Testis (tissue), 2 donors: ENCODE data around the gene PCSK2.

Experiments used
- CTCF ChIP-seq, 3 experiments: fragments of 450-650 bp in 2 of 3; fragments of 200-600 bp in 1 of 3; sonication (generic) in 1 of 3; IDR thresholded peaks; one replicate each; pipeline ENCODE4 v1.5.1; 2016 to 2019; ENCODE audit warnings: antibody characterized with exemption in 3 of 3, mild to moderate bottlenecking in 2 of 3, moderate library complexity in 1 of 3
- POLR2A ChIP-seq: fragments of 450-650 bp; IDR thresholded peaks from one replicate; pipeline ENCODE4 v1.6.1; 2017; ENCODE audit warnings: antibody characterized with exemption, mild to moderate bottlenecking, moderate library complexity

- no peak for TF ChIP-seq CTCF (IDR thresholded peaks at IDR 0.05)
- no peak for TF ChIP-seq POLR2A
Measured at GRCh38 chr20:17179840-17180239, 47.0 kb upstream of the PCSK2 start.
